PC-3 (cell line): ENCODE measurements around the gene KLF4.

ENCODE experiments used
- CTCF ChIP-seq: fragments of 300-600 bp; sonication (generic); conservative IDR thresholded peaks from 2 replicates; pipeline ENCODE4 v1.5.1; 2017; ENCODE audit warnings: antibody characterized with exemption, low read depth, mild to moderate bottlenecking, low read length
- EZH2phosphoT487 ChIP-seq: fragments of 300-600 bp; sonication (generic); IDR thresholded peaks from 2 replicates; pipeline ENCODE4 v1.6.1; 2018; ENCODE audit warnings: mild to moderate bottlenecking, antibody characterized with exemption, low read length, borderline replicate concordance

GRCh38 chr9:107491081-107492053 lies 1.8 kb upstream of the KLF4 start:
- TF ChIP-seq CTCF: no peak
- TF ChIP-seq EZH2phosphoT487: no peak
